K562 (cell line): ENCODE measurements around the gene CSNK1D. TPM values are rescaled to one million over a fixed set of nuclear protein-coding genes. Genes with fewer than 3 reads are reported as not detected.

Experiments
- CBFA2T2 ChIP-seq: fragments of 450-650 bp; conservative IDR thresholded peaks from 2 replicates; pipeline ENCODE4 v1.6.1; 2017; ENCODE audit warnings: mild to moderate bottlenecking
- CGGBP1 ChIP-seq: fragments of 250-450 bp; sonication (Bioruptor Pico); IDR thresholded peaks from 2 replicates; pipeline ENCODE4 v1.9.0; 2021; ENCODE audit warnings: mild to moderate bottlenecking
- CREM ChIP-seq: IDR thresholded peaks from 2 replicates; pipeline ENCODE4 v1.6.1; 2014; ENCODE audit warnings: antibody characterized with exemption, low read depth
- E2F8 ChIP-seq: fragments of 450-650 bp; IDR thresholded peaks from 2 replicates; pipeline ENCODE4 v1.7.1; 2018; ENCODE audit warnings: mild to moderate bottlenecking, low read depth; ENCODE audit not compliant: partially characterized antibody
- ELF1 ChIP-seq: fragments of 200-800 bp; sonication (Bioruptor generic); IDR thresholded peaks from 2 replicates; pipeline ENCODE4 v1.6.1; 2016; ENCODE audit warnings: missing genetic modification characterization, missing compliant biosample characterization
- ETS2 ChIP-seq: IDR thresholded peaks from 2 replicates; pipeline ENCODE4 v1.6.1; 2016; ENCODE audit warnings: borderline replicate concordance, missing genetic modification characterization, mild to moderate bottlenecking, moderate library complexity, missing compliant biosample characterization; ENCODE audit not compliant: poor library complexity, severe bottlenecking
- EZH2 ChIP-seq: IDR thresholded peaks from 2 replicates; pipeline ENCODE4 v1.6.1; 2012; ENCODE audit warnings: low read depth, mild to moderate bottlenecking, inconsistent platforms, low read length, borderline replicate concordance
- HNRNPH1 ChIP-seq: fragments of 200-400 bp; formaldehyde crosslinking; optimal IDR thresholded peaks from 2 replicates; pipeline ENCODE3; 2017; ENCODE audit warnings: low read depth, mild to moderate bottlenecking, low read length, moderate library complexity
- KLF16 ChIP-seq: IDR thresholded peaks from 2 replicates; pipeline ENCODE4 v1.6.1; 2016; ENCODE audit warnings: antibody characterized with exemption
- MAFF ChIP-seq: IDR thresholded peaks from 2 replicates; pipeline ENCODE4 v1.6.1; 2012; ENCODE audit warnings: low read length, improper control_type of control experiment
- MEF2D ChIP-seq: conservative IDR thresholded peaks from 2 replicates; pipeline ENCODE4 v1.6.1; 2016; ENCODE audit warnings: low read depth, missing genetic modification characterization, missing compliant biosample characterization
- PML ChIP-seq: IDR thresholded peaks from 2 replicates; pipeline ENCODE4 v1.6.1; 2012; ENCODE audit warnings: low read length, inconsistent platforms
- POLR2AphosphoS5 ChIP-seq: IDR thresholded peaks from 2 replicates; pipeline ENCODE4 v1.6.1; 2011; ENCODE audit warnings: mild to moderate bottlenecking, low read depth, low read length, moderate library complexity; ENCODE audit not compliant: control insufficient read depth, insufficient read depth
- RBM17 ChIP-seq: fragments of 200-400 bp; formaldehyde crosslinking; IDR thresholded peaks from 2 replicates; pipeline ENCODE4 v1.6.1; 2017; ENCODE audit warnings: low read depth, mild to moderate bottlenecking, low read length, borderline replicate concordance
- STAT5A ChIP-seq: IDR thresholded peaks from 2 replicates; pipeline ENCODE4 v1.6.1; 2012; ENCODE audit warnings: low read length, inconsistent platforms, borderline replicate concordance
- ZBTB7A ChIP-seq: IDR thresholded peaks from 2 replicates; pipeline ENCODE4 v1.6.1; 2011; ENCODE audit warnings: low read depth, mild to moderate bottlenecking, low read length, moderate library complexity, borderline replicate concordance; ENCODE audit not compliant: control insufficient read depth
- ZFPM2 ChIP-seq: fragments of 250-450 bp; sonication (Bioruptor Pico); IDR thresholded peaks from 2 replicates; pipeline ENCODE4 v1.5.1; 2022; ENCODE audit warnings: mild to moderate bottlenecking
- ZHX1 ChIP-seq: fragments of 150-350 bp; conservative IDR thresholded peaks from 2 replicates; pipeline ENCODE4 v1.6.1; 2014; ENCODE audit warnings: low read length
- ZNF121 ChIP-seq: sonication (generic); formaldehyde crosslinking; conservative IDR thresholded peaks from 2 replicates; pipeline ENCODE4 v1.8.0; 2022; ENCODE audit warnings: missing genetic modification reagents
- ZNF311 ChIP-seq: fragments of 250-450 bp; sonication (Bioruptor Pico); IDR thresholded peaks from 2 replicates; pipeline ENCODE4 v1.4.0; 2020; ENCODE audit warnings: mild to moderate bottlenecking, moderate library complexity
- ZNF444 ChIP-seq: fragments of 250-450 bp; sonication (Bioruptor Pico); IDR thresholded peaks from 2 replicates; pipeline ENCODE4 v1.4.0; 2020; ENCODE audit warnings: mild to moderate bottlenecking, moderate library complexity
- ZNF57 ChIP-seq: fragments of 450-650 bp; formaldehyde crosslinking; IDR thresholded peaks from 2 replicates; pipeline ENCODE4 v1.4.0; 2020; ENCODE audit warnings: mild to moderate bottlenecking, moderate library complexity
- polyA plus RNA-seq, 8 experiments: library from polyadenylated mRNA; depleted of rRNA in 4 of 8; stranded (reverse) in 5 of 8; unstranded in 3 of 8; fragments of >200 nt; fragmentation: Nextera tagmentation in 2 of 8; fragmentation: Illumina TruSeq in 1 of 8; extraction: Ambion mirVana in 2 of 8; extraction: Trizol in 1 of 8; gene quantifications; 2 replicates each; pipeline versions ENCODE4 v1.2.1 to v1.2.3, GENCODE V29; 2011 to 2014; ENCODE audit warnings: inconsistent platforms in 1 of 8, missing spikeins in 1 of 8
- total RNA-seq, 7 experiments: library from RNA; depleted of rRNA in 6 of 7; stranded (reverse); fragments of >200 nt in 6 of 7; fragmentation: Illumina TruSeq in 2 of 7; extraction: Trizol in 2 of 7; gene quantifications; 2 replicates each; pipeline versions ENCODE4 v1.2.1 to v1.2.3, GENCODE V29; 2011 to 2021; ENCODE audit warnings: low replicate concordance in 1 of 7

The CSNK1D gene
- total and polyA plus RNA-seq, 9 of the 15 experiments (the other 6 are each of a cell fraction or from before 2014, with no cell fraction given) = 6.5 to 133 (median 41.3) TPM

GRCh38 chr17:82292251-82293154, 19.0 kb upstream of the CSNK1D start (continued):
- TF ChIP-seq CBFA2T2 (peak; percentile 90), ETS2 (tag) (no peak), ZNF311 (CRISPR knock-in tag) (no peak), ZHX1 (no peak), HNRNPH1 (no peak), ZNF121 (CRISPR knock-in tag) (peak; percentile 100), E2F8 (no peak), CGGBP1 (CRISPR knock-in tag) (no peak), MEF2D (tag) (peak; percentile 82), ELF1 (tag) (0 out of 2 replicates have a peak, but pooled peaks have one; percentile 22), EZH2 (no peak), CREM (peak; percentile 32; the same call in 1 of the 2 replicates), KLF16 (peak; percentile 45; the same call in 1 of the 2 replicates), STAT5A (no peak), ZNF444 (CRISPR knock-in tag) (no peak), ZBTB7A (peak; percentile 84), MAFF (no peak), RBM17 (no peak), ZNF57 (CRISPR knock-in tag) (no peak), POLR2AphosphoS5 (peak; percentile 90), PML (peak; percentile 42), ZFPM2 (CRISPR knock-in tag) (0 out of 2 replicates have a peak, but pooled peaks have one; percentile 34)
